IMR-90 (cell line): Measurements from ENCODE around the gene KDM8. TPM values are rescaled to one million over a fixed set of nuclear protein-coding genes. Genes with fewer than 3 reads are reported as not detected.

Experiments used
- CEBPB ChIP-seq: IDR thresholded peaks from 2 replicates; pipeline ENCODE4 v1.6.1; 2012; ENCODE audit warnings: low read depth, low read length, improper control_type of control experiment
- CTCF ChIP-seq: conservative IDR thresholded peaks from 2 replicates; pipeline ENCODE4 v1.5.1; 2012; ENCODE audit warnings: mild to moderate bottlenecking, low read depth, low read length, improper control_type of control experiment
- ELK1 ChIP-seq: fragments of 150-350 bp; IDR thresholded peaks from 2 replicates; pipeline ENCODE4 v1.6.1; 2016; ENCODE audit warnings: low read depth, mild to moderate bottlenecking, low read length, moderate library complexity, borderline replicate concordance
- RFX5 ChIP-seq: IDR thresholded peaks from 2 replicates; pipeline ENCODE4 v1.8.0; 2012; ENCODE audit warnings: low read depth, mild to moderate bottlenecking, low read length, moderate library complexity
- polyA plus RNA-seq, 3 experiments: library from polyadenylated mRNA; depleted of rRNA; stranded (reverse); fragments of >200 nt; gene quantifications; 2 replicates each; pipeline ENCODE4 v1.2.3, GENCODE V29; 2012; ENCODE audit warnings: low replicate concordance in 1 of 3
- total RNA-seq: library from RNA; depleted of rRNA; stranded (reverse); fragments of >200 nt; gene quantifications from 2 replicates; pipeline ENCODE4 v1.2.3, GENCODE V29; 2012

The KDM8 gene
- total and polyA plus RNA-seq, 2 of the 4 experiments (the other 2 are of a cell fraction): 3.2 to 3.8 TPM

GRCh38 chr16:27237219-27238015, 34.1 kb downstream of the KDM8 start (continued):
- no peak for TF ChIP-seq CTCF
- TF ChIP-seq ELK1: no peak
- no peak for TF ChIP-seq CEBPB
- TF ChIP-seq RFX5: no peak
